ENCODE data around the gene ARFGAP2.
A peak's percentile ranks its signal among the peaks of the same experiment; 100 is the strongest.

Gene ARFGAP2

GRCh38 chr11:47166368-47166767 lies 10.3 kb downstream of the ARFGAP2 start:
- DNase-seq: no peak

DNA sequence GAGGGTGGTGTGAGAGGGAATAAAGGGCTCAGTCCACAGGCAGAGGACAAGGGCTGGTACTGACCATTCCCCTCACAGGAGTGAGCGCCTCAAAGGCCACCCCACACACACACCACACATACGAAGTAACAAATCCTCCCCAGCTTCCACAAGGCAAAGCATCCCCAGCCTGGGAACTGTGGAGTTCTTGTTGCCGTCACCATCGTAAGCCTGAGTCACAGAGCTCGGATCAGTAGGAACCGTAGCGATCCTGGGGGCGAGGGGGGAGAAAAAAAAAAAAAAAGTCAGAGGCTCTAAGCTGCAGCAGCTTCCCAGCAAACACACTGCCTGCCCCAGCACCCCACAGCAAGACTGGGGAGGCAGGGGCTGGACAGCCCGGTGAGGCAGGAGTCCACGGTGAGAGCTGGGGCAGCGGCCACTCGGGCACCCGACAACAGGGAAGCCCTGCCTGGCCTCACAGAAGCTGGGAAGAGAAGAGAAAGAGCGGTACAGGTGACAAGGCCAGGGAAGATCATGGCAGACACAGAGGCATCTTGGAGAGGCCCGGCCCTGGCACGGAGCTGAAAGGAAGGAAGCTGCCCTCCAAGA lies 11.3 kb downstream of the ARFGAP2 start:
- DNase-seq: no peak

- DNase-seq: no peak
Observed at GRCh38 chr11:47164321-47164720, 12.4 kb downstream of the ARFGAP2 start.

DNA sequence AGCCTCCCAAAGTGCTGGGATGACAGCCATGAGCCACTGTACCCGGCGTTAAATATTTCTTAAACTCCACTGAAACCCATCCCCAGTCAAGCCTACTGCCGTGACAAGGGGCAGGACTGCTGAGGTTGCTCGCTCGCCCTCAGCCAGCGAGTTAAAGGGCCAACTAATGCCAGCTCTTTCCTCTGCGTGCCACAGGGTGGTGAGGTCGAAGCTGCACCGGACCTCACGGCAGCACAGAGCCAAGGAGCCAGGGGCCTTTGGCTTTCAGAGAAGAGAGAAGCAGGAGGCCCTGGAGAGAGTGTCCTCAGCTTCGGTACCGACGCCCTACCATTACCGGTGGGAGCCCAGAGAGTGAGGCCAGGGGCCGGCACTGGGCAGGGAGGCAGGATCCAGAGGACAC lies 12.8 kb downstream of the ARFGAP2 start:
- DNase-seq: no peak

DNA sequence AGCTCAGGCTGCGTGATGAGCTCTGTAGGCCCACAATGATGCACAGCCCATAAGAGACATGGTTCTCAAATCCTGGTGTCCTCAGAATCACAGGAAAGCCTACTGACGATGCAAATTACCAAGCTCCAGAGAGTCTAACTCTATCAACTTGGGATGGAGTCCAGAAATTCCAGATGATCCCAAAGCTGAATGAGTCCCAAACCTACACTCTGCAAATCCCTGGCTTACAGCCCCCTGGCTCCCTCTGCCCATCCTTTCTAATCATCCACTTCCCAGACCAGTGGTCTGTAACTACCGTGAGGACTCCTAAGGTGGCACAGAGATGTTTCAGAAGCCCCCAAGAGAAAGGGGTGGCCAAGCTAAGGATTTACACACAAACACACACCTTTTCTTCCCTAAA lies 13.5 kb downstream of the ARFGAP2 start:
- no peak for DNase-seq

DNA sequence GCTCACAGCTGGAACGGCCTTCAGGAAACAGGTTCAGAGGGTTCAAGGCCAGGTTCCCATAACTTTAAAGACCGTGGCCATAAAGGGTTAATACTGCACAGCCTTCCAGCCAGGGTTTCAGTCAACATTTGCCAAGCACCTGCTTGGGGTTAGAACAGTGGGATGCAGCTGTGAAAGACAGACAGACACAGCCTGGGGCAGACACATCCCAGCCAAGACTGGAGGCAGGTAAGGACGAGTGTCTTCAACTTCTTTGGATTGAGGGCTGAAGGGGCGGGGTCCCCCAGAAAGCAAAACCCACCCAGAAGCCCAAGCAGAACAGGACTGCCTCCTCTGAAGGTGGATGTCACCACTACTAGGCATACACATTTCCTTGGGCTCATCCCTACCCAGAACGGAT lies 14.3 kb downstream of the ARFGAP2 start:
- no peak for DNase-seq

DNA sequence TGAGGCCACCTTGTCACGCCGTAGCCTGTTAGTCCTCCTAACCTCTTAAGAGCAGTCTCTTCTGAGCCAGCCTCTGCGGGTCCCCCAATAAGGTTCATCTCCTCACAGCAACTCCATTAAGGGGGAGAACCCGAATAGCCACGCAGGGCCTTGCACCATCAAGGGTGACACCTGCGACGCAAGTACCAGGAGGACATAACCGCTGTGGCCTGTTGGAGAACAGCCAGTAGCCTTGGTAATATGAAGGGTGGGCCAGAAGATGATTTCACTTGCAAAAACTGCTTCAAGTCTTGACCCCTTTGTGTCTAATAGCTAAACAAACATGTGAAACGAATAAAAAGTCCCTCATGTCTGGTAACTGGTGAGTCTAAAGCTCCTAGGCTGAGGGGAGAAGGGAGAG lies 14.8 kb downstream of the ARFGAP2 start:
- no peak for DNase-seq

DNA sequence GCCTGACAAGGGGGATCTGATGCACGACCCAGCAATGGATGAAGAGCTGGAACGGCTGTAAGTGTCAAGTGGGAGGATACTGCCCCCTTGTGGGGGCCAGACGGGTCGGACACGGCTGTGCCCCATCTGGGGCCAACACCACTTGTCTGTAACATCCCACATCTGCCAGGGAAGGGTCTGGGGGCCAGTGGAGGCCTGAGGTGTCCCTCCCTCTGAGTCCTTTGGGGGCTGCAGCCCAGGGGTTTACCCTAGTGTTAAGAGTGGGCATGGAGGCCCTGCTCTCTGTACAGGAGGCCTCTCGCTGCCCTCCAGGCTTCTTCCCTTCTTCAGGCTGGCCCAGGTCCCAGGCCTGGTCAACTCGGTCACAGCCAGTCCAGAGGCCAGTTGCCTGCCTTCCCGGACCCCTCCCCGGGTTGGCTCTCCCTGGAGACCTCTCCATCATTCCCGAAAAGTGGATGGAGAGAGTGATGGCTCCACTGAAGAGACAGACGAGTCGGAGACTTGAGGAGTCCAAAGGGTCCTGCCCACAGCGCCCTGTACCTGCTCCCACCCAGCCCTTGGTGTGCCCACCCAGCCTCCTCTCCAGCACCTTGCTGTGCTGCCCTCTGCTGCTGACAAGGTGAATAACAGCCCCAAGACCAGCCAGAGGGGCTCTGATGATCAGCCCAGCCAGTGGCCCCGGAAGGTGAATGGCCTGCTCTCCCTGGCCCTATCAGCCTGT lies 15.4 kb downstream of the ARFGAP2 start:
- DNase-seq: peak; percentile 41 to 46

- no peak for DNase-seq
Observed at GRCh38 chr11:47160753-47161133, 15.9 kb downstream of the ARFGAP2 start.

- DNase-seq: no peak
Observed at GRCh38 chr11:47158242-47158641, 18.4 kb downstream of the ARFGAP2 start.

- no peak for DNase-seq
Observed at GRCh38 chr11:47157805-47158204, 18.9 kb downstream of the ARFGAP2 start.

DNA sequence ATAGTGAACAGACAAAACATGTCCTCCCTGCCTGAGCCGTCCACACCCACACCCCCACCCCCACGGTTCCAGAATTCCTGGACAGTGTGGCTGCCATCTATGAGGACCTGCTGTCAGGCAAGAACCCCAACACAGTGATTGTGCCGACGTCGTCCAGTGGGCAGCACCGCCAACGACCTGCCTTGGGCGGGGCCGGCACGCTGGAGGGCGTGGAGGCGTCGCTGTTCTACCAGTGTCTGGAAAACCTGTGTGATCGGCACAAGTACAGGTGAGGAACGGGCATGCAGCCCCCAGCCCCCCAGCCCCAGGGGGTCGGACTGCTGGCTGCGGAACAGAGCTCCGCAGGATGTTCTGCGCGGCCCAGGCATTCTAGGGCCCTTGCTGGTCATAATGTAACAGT lies 19.7 kb downstream of the ARFGAP2 start:
- DNase-seq: no peak

GRCh38 chr11:47156333-47156732 lies 20.3 kb downstream of the ARFGAP2 start:
- no peak for DNase-seq

DNA sequence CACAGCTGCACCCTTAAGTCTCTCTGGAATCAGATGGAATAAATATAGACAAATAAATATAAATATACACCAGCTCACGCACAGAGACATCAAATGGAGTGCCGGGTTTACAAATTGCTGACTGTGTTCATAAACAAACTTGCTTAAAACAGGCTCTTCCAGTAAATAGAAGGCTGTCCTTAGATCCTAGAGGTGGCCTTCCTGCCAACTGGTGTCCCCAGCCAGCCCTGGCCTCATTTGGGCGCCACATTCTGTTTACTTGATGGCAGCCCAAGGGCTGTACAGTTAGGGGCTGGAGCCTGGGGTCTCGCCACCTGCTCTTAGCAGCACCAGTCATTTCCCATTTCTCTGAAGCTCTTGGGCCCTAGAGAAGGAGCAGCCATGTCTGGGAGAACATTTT lies 20.8 kb downstream of the ARFGAP2 start:
- no peak for DNase-seq

DNA sequence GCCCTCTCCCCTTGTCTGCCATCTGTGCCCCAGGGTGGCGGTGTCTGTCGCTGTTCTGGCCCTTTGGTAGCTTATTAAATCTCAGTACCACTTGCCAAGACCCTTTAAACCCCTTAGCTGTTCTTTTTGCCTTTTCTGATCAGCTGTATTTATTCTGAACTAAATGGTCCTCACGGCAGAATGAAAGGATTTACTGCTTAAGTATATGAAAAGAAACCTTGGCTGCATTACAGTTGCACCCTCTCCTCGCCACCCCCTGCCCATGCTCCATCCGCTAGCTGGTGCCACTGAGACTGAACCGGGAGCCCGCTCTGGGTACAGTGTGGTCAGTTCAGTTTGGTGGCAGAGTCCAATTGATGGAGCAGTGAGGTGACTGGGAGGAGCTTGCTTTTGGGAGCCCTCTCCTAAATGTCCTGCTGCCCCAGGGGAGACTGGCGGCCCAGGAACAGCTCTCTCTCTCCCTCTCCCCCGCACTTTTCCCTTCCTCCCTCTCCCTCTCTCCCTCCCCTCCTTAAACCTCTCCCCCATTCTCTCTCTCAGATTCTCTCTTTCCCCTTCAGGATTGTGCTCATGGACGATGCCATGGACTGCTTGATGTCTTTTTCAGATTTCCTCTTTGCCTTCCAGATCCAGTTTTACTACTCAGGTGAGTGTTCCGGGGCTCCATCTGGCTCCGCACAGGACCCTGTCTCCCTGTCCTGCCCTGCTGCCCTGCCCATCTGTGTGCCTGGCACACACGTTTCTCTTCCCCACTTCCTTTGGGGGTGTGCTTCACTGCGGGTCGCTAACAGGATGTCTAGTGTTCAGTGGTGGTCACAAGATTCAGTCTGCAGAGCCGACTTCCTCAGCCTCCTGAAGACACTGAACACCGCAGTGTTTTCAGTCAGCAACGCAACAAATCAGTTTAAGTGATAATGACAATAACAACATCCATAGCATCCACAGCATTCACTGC lies 21.8 kb downstream of the ARFGAP2 start:
- DNase-seq: no peak

DNA sequence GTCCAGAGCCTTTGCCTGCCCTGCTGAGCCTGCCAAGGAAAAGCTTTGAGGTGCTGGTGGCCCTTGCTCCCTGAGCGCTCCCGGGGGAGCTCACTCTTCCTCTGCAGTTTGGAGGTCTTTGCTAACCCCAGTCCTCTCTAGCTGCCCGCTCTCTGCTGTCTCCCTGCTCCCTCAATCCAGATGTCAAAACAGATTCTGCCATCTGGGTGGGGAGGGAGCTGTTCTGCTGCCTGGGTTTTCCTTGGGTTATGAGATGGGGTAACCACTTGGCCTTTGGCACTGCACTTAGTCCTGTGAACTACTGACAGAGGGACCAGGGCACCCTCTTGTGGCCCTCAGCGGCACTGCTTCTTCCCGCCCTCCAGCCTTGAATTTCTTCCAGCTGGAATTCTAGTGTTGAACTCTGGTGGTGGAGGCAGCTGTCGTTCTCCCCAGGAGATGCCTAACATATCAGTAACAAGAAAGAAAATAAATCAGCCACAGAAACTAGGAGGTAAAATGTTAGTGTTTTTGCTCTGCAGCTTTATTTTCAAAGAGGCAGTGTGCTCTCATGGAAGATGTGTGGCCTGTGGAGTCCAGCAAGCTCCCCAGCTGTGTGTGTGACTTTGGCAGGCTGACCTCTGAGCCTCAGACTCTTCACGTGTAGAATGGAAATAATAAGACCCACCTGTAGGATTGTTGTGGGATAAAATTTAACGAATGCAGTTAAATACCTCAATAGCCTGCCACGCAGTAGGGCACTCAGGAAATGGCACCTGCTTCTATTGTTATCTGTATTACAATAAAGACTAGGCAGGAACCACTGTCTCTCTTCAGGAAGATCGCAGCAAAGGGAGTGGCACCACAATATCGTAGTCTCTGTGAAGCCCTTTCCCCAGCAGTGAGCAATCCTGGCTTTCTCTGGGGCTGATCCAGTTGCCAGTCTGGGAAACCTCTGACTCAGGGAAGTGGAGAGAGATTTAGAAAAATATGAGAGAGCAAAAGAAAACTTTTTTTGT lies 23.4 kb downstream of the ARFGAP2 start:
- peak; percentile 41 to 42 for DNase-seq

- DNase-seq: no peak
Observed at GRCh38 chr11:47152126-47152952, 24.3 kb downstream of the ARFGAP2 start.

- DNase-seq: no peak
Observed at GRCh38 chr11:47149782-47150181, 26.9 kb downstream of the ARFGAP2 start.

GRCh38 chr11:47148903-47149531 lies 27.7 kb downstream of the ARFGAP2 start:
- no peak for DNase-seq

GRCh38 chr11:47148270-47148669 lies 28.4 kb downstream of the ARFGAP2 start:
- DNase-seq: no peak

DNA sequence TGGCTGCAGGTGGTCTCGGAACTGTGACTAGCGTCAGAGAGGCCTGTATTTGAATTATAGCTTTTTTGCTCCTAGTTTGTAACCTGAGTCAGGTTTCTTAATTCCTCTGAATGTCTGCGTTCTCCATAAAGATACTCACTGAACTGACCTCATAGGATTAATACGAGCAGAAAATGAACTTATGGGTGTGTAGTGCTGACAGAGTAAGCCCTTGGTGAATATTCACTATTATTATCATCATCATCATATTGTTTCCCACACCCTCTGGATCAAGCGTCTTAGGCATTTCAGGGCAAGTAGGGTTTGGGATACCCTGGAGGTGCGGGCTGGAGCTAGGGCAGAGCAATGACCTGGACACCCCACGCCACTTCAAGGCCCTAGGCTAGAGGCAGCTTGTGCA lies 29.0 kb downstream of the ARFGAP2 start:
- DNase-seq: no peak

All from activated CD4-positive, alpha-beta T cell treated with anti-CD3 and anti-CD28 coated beads, Interleukin-2, amount 50 U/mL, for 4 hours (primary cell).